KMS-11 (cell line): ENCODE data around the gene OTOL1.

Experiments used
- H2AFZ ChIP-seq: fragments of 200-600 bp; sonication (generic); 2 replicates; pipeline ENCODE4 v1.6.1; 2016; ENCODE audit warnings: antibody characterized with exemption, mixed run types, low read depth
- H3K27ac ChIP-seq: fragments of 200-600 bp; sonication (generic); 2 replicates; pipeline ENCODE4 v1.6.1; 2016; ENCODE audit warnings: mild to moderate bottlenecking, mixed run types
- H3K27me3 ChIP-seq: fragments of 200-600 bp; sonication (generic); 2 replicates; pipeline ENCODE4 v1.6.1; 2017; ENCODE audit warnings: mild to moderate bottlenecking, low read depth, mixed run types, moderate library complexity; ENCODE audit not compliant: insufficient read depth
- H3K36me3 ChIP-seq: fragments of 200-600 bp; sonication (generic); 2 replicates; pipeline ENCODE4 v1.6.1; 2017; ENCODE audit warnings: mild to moderate bottlenecking, mixed run types; ENCODE audit not compliant: insufficient read depth
- H3K4me1 ChIP-seq: fragments of 200-600 bp; sonication (generic); 2 replicates; pipeline ENCODE4 v1.6.1; 2016; ENCODE audit warnings: mild to moderate bottlenecking, low read depth, mixed run types; ENCODE audit not compliant: poor library complexity, severe bottlenecking
- H3K4me2 ChIP-seq: fragments of 200-600 bp; sonication (generic); 2 replicates; pipeline ENCODE4 v1.7.0; 2016; ENCODE audit warnings: mild to moderate bottlenecking, mixed run types
- H3K4me3 ChIP-seq: fragments of 200-600 bp; sonication (generic); IDR thresholded peaks from 2 replicates; pipeline ENCODE4 v1.6.1; 2017; ENCODE audit warnings: low read depth, low read length, mixed read lengths; ENCODE audit not compliant: insufficient read depth
- H3K79me2 ChIP-seq: fragments of 200-600 bp; sonication (generic); 2 replicates; pipeline ENCODE4 v1.6.1; 2016; ENCODE audit warnings: low read depth, mixed run types; ENCODE audit not compliant: insufficient read depth
- H3K9ac ChIP-seq: fragments of 200-600 bp; sonication (generic); 2 replicates; pipeline ENCODE4 v1.6.1; 2016; ENCODE audit warnings: mild to moderate bottlenecking, mixed run types
- H4K20me1 ChIP-seq: fragments of 200-600 bp; sonication (generic); 2 replicates; pipeline ENCODE4 v1.6.1; 2016; ENCODE audit warnings: mild to moderate bottlenecking, mixed run types; ENCODE audit not compliant: insufficient read depth
- TF ChIP-seq, protein P1 (sequence below): fragments of 200-600 bp; sonication (generic); conservative IDR thresholded peaks from 2 replicates; pipeline ENCODE4 v1.6.1; 2017; ENCODE audit warnings: low read depth, mild to moderate bottlenecking, antibody characterized with exemption, low read length, moderate library complexity, mixed read lengths

Gene OTOL1

DNA sequence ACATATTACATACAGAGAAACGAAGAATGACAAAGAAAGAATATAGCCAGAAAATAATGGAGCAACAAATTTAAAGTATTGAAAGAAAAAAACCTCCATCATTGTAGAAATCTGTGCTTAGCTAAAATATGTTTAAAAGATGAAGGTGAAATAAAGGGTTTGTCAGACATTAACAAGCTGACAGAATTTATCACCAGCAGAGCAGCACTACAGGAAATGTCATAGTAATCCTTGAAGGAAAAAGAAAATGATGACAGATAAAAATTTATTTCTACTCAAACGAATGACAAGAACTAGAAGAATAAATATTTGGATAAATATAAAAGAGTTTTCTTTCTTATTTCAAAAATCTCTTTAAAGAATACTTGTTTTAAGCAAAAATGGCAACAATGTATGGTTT is 40.6 kb upstream of the OTOL1 start:
- Histone ChIP-seq H3K4me1 (no peaks in the 10 kb centered on the region), H3K9ac (no peak overlapping the region), H4K20me1 (no peaks in the 10 kb centered on the region), H3K4me3 (no peak overlapping the region), H2AFZ (no peak overlapping the region), H3K27me3 (no peaks in the 10 kb centered on the region), H3K4me2 (no peak overlapping the region), H3K79me2 (no peaks in the 10 kb centered on the region), H3K36me3 (no peaks in the 10 kb centered on the region; the same call in 1 of the 2 replicates), H3K27ac (no peak overlapping the region)
- TF ChIP-seq, protein P1, sequence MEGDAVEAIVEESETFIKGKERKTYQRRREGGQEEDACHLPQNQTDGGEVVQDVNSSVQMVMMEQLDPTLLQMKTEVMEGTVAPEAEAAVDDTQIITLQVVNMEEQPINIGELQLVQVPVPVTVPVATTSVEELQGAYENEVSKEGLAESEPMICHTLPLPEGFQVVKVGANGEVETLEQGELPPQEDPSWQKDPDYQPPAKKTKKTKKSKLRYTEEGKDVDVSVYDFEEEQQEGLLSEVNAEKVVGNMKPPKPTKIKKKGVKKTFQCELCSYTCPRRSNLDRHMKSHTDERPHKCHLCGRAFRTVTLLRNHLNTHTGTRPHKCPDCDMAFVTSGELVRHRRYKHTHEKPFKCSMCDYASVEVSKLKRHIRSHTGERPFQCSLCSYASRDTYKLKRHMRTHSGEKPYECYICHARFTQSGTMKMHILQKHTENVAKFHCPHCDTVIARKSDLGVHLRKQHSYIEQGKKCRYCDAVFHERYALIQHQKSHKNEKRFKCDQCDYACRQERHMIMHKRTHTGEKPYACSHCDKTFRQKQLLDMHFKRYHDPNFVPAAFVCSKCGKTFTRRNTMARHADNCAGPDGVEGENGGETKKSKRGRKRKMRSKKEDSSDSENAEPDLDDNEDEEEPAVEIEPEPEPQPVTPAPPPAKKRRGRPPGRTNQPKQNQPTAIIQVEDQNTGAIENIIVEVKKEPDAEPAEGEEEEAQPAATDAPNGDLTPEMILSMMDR: no peak

DNA sequence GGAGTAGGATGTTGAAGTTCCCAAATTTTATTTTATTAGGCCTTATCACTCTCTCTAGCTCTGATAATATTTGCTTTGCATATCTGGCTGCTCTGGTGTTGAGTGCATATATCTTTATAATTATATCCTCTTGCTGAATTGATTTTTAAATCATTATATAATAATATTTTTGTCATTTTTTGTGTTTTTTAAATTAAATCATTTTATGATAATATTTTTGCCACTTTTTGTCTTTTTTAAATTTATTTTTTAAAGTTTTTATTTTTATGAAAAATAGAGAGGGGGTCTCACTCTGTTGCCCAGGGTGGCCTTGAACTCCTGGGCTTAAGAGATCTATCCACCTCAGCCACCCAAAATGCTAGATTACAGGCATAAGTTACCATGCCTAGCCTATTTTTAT is 34.5 kb upstream of the OTOL1 start:
- TF ChIP-seq, protein P1: no peak
- no peaks in the 10 kb centered on the region for H4K20me1 ChIP-seq
- H3K4me3 ChIP-seq: no peak overlapping the region
- H2AFZ ChIP-seq: no peak overlapping the region
- no peaks in the 10 kb centered on the region for H3K36me3 ChIP-seq
- H3K9ac ChIP-seq: no peak overlapping the region
- H3K4me1 ChIP-seq: no peaks in the 10 kb centered on the region
- H3K27me3 ChIP-seq: no peaks in the 10 kb centered on the region
- H3K4me2 ChIP-seq: no peak overlapping the region
- H3K27ac ChIP-seq: no peak overlapping the region
- H3K79me2 ChIP-seq: no peaks in the 10 kb centered on the region

DNA sequence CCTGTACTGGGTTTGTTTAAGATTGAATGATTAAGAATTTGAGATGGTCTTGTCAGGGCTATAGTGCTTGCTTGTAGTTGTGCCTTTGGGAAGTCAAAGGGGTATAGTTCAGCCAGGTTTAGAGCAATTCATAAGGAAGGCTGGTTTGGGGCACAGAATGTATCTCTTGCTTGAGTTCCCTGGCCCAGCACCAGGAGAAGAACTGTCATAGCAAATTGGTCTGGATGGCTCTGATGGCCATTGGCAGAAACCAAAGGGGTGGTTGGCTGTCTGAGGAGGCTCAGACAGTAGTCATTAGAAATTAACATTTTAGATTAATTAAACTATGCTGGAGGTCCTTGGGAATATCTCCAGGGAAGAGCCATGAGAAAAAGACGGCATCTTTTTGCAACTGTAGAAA is 25.4 kb upstream of the OTOL1 start:
- TF ChIP-seq, protein P1: no peak
- Histone ChIP-seq H3K4me2 (no peak overlapping the region), H3K9ac (no peak overlapping the region), H2AFZ (no peak overlapping the region), H3K79me2 (no peaks in the 10 kb centered on the region), H4K20me1 (no peaks in the 10 kb centered on the region), H3K27ac (no peak overlapping the region), H3K4me3 (no peak overlapping the region), H3K4me1 (no peaks in the 10 kb centered on the region), H3K27me3 (no peaks in the 10 kb centered on the region), H3K36me3 (no peaks in the 10 kb centered on the region)

DNA sequence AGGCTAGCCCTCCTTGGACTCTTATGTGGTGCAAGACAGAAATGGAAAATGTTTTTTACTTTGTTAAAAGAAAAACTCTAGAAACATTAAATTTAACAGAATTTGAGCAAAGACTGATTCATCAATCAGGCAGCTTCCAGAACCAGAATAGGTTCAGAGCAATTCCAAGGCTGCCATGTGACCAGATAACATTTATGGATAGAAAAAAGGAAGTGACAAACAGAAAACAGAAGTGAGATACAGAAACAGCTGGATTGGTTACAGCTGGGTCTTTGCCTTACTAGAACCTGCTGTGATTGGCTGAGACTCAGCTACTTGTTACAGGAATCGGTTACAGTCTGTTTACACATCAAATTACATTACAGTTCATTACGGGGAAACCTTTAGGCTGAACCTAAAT is 22.5 kb upstream of the OTOL1 start:
- Histone ChIP-seq H3K27ac (no peak overlapping the region), H3K4me3 (no peak overlapping the region), H2AFZ (no peak overlapping the region), H3K4me1 (no peaks in the 10 kb centered on the region), H3K9ac (no peak overlapping the region), H3K27me3 (no peaks in the 10 kb centered on the region), H3K36me3 (no peaks in the 10 kb centered on the region), H3K4me2 (no peak overlapping the region), H4K20me1 (no peaks in the 10 kb centered on the region), H3K79me2 (no peaks in the 10 kb centered on the region)
- TF ChIP-seq, protein P1: no peak
